Right atrium auricular region (tissue), 2 donors: ENCODE data around the gene EFNA5. TPM values are rescaled to one million over a fixed set of nuclear protein-coding genes. Genes with fewer than 3 reads are reported as not detected.

Experiments used
- DNase-seq: peaks from one replicate; pipeline ENCODE4 v3.0.0-alpha.2; 2019; ENCODE audit warnings: low spot score
- H3K27ac ChIP-seq, 2 donors: fragments of 200-600 bp; sonication (generic); 1 replicate in 1 of 2; 2 replicates in 1 of 2; pipeline ENCODE4 v1.5.1; 2016 to 2019
- H3K27me3 ChIP-seq, 2 donors: fragments of 200-600 bp; sonication (generic); one replicate each; pipeline versions ENCODE4 v1.5.1 to v1.6.0; 2017 to 2019
- H3K36me3 ChIP-seq: fragments of 200-600 bp; sonication (generic); one replicate; pipeline ENCODE4 v1.5.1; 2016
- H3K4me1 ChIP-seq, 2 donors: fragments of 200-600 bp; sonication (generic); one replicate each; pipeline versions ENCODE4 v1.5.1 to v1.6.0; 2017 to 2019
- H3K4me3 ChIP-seq, 2 donors: fragments of 200-600 bp; sonication (generic); 1 replicate in 1 of 2; 2 replicates in 1 of 2; pipeline ENCODE4 v1.5.1; 2017 to 2019; ENCODE audit warnings: mild to moderate bottlenecking in 1 of 2, moderate library complexity in 1 of 2
- H3K9me3 ChIP-seq, 2 donors: fragments of 200-600 bp; sonication (generic); one replicate each; pipeline ENCODE4 v1.5.1; 2019
- CTCF ChIP-seq, 2 donors: fragments of 200-600 bp; sonication (generic); IDR thresholded peaks; one replicate each; pipeline ENCODE4 v1.5.1; 2019; ENCODE audit warnings: antibody characterized with exemption in 2 of 2
- total RNA-seq, 2 donors: library from RNA; depleted of rRNA; stranded (reverse); fragments of >200 nt; gene quantifications; one replicate each; pipeline ENCODE4 v1.1.0, GENCODE V29; 2016

Gene EFNA5
- total RNA-seq, 2 donors from 2014 or later: 17.0 to 19.2 TPM

DNA sequence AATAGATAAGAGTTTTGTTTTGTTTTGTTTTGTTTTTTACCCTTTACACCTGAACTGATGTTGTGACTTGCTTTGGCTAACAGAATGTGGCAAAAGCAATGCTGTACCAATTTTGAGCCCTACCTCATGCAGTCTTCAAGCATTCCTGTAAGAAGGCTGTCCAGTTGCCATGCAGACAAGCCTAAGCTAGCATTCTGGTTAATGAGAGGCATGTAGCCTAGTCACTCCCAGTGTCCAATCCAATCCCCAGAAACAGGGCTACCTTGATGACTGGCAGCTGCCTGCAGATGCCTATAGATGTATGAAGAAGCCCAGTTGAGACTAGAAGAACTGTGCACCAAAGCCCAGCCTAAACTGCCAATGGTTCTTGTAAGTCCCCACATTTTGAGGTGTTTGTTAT, 9.4 kb upstream of the EFNA5 start:
- no peaks in the 10 kb centered on the region for H3K9me3 ChIP-seq
- DNase-seq: no peak
- H3K27ac ChIP-seq: no peak overlapping the region
- no peaks in the 10 kb centered on the region for H3K36me3 ChIP-seq
- TF ChIP-seq CTCF (IDR thresholded peaks at IDR 0.05): no peak
- no peaks in the 10 kb centered on the region for H3K27me3 ChIP-seq
- H3K4me3 ChIP-seq: no peak overlapping the region
- H3K4me1 ChIP-seq: no peaks in the 10 kb centered on the region

DNA sequence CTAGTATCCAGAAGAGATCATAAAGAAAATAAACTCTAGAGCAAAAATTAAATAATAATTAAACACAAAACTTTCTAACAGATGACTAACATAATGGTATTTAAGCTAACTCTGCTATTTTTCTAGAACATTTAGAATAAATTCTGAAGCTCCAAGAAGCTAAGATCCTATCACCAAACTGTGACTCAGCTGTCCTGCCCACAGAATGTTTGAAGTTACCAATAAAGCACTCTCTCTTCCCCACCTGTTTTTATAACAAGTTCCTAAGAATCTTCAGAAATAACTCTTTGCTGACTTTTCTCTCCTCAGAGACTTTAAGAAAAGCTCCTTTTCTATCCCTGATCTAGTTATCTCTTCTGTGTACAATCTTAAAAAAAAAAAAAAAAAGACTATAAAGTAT, 6.0 kb upstream of the EFNA5 start:
- no peak overlapping the region for H3K27ac ChIP-seq
- peaks cover 0 to 5% of the 10 kb centered on the region in 2 donors for H3K4me1 ChIP-seq
- H3K27me3 ChIP-seq: no peaks in the 10 kb centered on the region
- DNase-seq: no peak
- no peak for TF ChIP-seq CTCF (IDR thresholded peaks at IDR 0.05)
- H3K9me3 ChIP-seq: no peaks in the 10 kb centered on the region
- H3K36me3 ChIP-seq: no peaks in the 10 kb centered on the region
- H3K4me3 ChIP-seq: no peak overlapping the region

- H3K27ac ChIP-seq: no peak overlapping the region
- no peaks in the 10 kb centered on the region for H3K9me3 ChIP-seq
- H3K27me3 ChIP-seq: no peaks in the 10 kb centered on the region
- H3K36me3 ChIP-seq: no peaks in the 10 kb centered on the region
- no peak for DNase-seq
- peaks cover 0 to 5% of the 10 kb centered on the region in 2 donors for H3K4me1 ChIP-seq
- no peak overlapping the region for H3K4me3 ChIP-seq
- TF ChIP-seq CTCF (IDR thresholded peaks at IDR 0.05): no peak
These were observed 4.5 kb upstream of the EFNA5 start for GRCh38 chr5:107675201-107675600.

DNA sequence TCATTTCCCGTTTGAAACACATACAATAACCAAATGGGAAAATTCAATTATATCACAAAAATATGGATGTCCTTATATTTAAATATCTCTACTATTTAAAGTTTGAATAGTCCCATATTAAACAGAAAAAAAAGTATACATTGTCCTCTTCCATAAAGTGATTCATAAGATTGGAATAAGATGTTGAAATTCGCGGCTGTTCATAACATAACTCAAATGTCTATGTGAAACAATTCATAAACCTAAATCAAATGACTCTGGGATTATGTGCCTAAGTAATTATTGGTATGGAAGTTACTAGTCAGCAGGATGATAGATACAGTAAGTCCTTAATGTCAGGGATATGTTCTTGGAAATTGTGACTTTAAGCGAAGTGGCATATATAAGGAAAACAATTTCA, 3.9 kb upstream of the EFNA5 start:
- Histone ChIP-seq H3K36me3 (no peaks in the 10 kb centered on the region), H3K4me3 (no peak overlapping the region), H3K27ac (no peak overlapping the region), H3K4me1 (peaks cover 0 to 10% of the 10 kb centered on the region in 2 donors), H3K9me3 (no peaks in the 10 kb centered on the region), H3K27me3 (no peaks in the 10 kb centered on the region)
- TF ChIP-seq CTCF (IDR thresholded peaks at IDR 0.05): no peak
- no peak for DNase-seq

DNA sequence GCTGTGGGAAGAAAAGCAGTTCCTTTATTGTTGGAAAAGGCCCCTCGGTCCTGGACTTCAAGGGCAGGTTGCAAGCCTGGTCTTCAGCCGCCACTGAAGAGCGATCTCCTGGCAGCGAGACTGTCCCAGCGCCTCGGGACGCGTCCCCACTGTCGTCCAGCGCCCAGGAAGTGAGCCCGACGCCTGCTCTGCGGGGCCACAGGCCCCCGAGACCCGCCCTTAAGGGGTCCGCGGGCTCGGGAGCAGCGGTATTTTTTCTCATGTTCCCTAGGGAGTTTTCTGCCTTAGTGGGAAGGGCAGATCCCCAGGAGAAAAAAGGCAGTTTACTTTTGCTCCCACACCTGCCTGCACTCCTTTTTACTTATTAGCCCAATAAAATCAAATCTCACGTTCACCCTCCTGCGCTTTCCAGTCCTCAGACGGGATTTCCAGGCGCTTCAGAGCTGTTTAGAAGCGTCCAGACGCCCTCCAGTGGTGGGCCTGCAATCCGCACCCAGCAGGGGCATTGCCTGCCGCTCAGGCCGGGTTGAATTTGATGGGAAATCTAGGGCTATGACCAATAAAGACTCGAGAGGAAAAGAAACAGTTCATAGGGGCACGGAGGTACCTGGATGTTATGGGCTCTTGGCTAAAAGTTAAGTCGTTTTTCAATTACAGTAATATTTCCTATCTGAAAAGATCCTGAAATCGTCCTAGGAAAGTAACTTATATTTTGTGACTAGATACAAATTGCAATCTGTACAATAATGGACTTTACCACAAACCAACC, 2.8 kb upstream of the EFNA5 start:
- peak; percentile 91 to 96 for TF ChIP-seq CTCF (IDR thresholded peaks at IDR 0.05)
- Histone ChIP-seq H3K27me3 (no peaks in the 10 kb centered on the region), H3K4me3 (peak overlapping the region; percentile 57 to 65), H3K4me1 (peaks cover 0 to 14% of the 10 kb centered on the region in 2 donors), H3K36me3 (no peaks in the 10 kb centered on the region), H3K9me3 (no peaks in the 10 kb centered on the region), H3K27ac (peak overlapping the region; percentile 89 to 92)
- DNase-seq: peak; percentile 77

DNA sequence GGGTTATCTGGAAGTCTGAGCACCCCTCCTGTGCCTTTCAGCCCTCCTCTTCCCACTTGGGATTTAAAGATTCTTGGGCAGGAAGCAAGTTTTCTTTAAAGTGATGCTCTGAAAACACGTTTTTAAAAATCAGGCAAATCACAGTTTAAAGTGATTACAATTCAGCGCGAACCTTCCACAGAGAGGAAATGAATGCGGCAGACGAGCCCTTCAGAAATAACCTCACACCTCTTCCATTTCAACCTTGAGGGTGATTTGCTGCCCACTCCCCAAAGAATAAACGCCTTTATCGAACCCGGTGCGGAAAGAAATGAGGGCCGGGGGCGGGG, 2.3 kb upstream of the EFNA5 start:
- Histone ChIP-seq H3K36me3 (no peaks in the 10 kb centered on the region), H3K9me3 (no peaks in the 10 kb centered on the region), H3K4me3 (peak overlapping the region; percentile 57 to 65), H3K4me1 (peaks cover 0 to 14% of the 10 kb centered on the region in 2 donors), H3K27ac (peak overlapping the region; percentile 89 to 92), H3K27me3 (no peaks in the 10 kb centered on the region)
- TF ChIP-seq CTCF (IDR thresholded peaks at IDR 0.05): no peak
- DNase-seq: no peak
